IMR-90 (cell line): ENCODE results near the gene PHF21A. TPM values are rescaled to one million over a fixed set of nuclear protein-coding genes. Genes with fewer than 3 reads are reported as not detected.

ENCODE experiments used
- ATAC-seq: fragments of 200-7000 bp; cut with Tn5 transposase; 2 replicates; pipeline ENCODE4 v1.9.1; 2020; ENCODE audit warnings: low read depth, mild to moderate bottlenecking, moderate library complexity
- BruUV-seq: library from RNA; stranded (reverse); fragments of 400-500 nt; replicated peaks from 2 replicates; lab custom pipeline; 2021; lab: Mats Ljungman, UMichigan
- CTCF ChIA-PET: fragments of 300-600 bp; formaldehyde crosslinking; extraction: SDS; loops from one replicate; lab custom pipeline; 2021; ENCODE audit warnings: antibody characterized with exemption; lab: Yijun Ruan, JAX
- POLR2A ChIA-PET: fragments of 300-600 bp; sonication (Branson Sonifier 250); formaldehyde crosslinking; loops from one replicate; lab custom pipeline; 2022; ENCODE audit warnings: antibody characterized with exemption; ENCODE audit not compliant: unreplicated experiment; lab: Charles Lee
- DNase-seq: peaks from one replicate; pipeline ENCODE4 v3.0.0; 2013
- H2AFZ ChIP-seq: replicated peaks from 2 replicates; pipeline ENCODE3; 2013; ENCODE audit warnings: low read length, mild to moderate bottlenecking; ENCODE audit not compliant: poor library complexity
- H2AK5ac ChIP-seq: 2 replicates; pipeline ENCODE4 v1.6.1; 2013; ENCODE audit warnings: low read depth, low read length, inconsistent platforms
- H2AK9ac ChIP-seq: replicated peaks from 2 replicates; pipeline ENCODE3; 2013; ENCODE audit warnings: mild to moderate bottlenecking, low read depth, low read length, moderate library complexity; ENCODE audit not compliant: poor library complexity
- H2BK120ac ChIP-seq: 2 replicates; pipeline ENCODE4 v1.6.1; 2013; ENCODE audit warnings: low read depth, low read length, inconsistent platforms
- H2BK15ac ChIP-seq: 3 replicates; pipeline ENCODE4 v1.6.1; 2013; ENCODE audit warnings: low read depth, low read length, inconsistent platforms
- H2BK20ac ChIP-seq: 2 replicates; pipeline ENCODE4 v1.6.1; 2013; ENCODE audit warnings: low read depth, mild to moderate bottlenecking, inconsistent platforms, low read length, moderate library complexity
- H2BK5ac ChIP-seq: 2 replicates; pipeline ENCODE4 v1.6.1; 2013; ENCODE audit warnings: mild to moderate bottlenecking, low read depth, low read length, inconsistent platforms; ENCODE audit not compliant: poor library complexity, severe bottlenecking
- H3K14ac ChIP-seq: replicated peaks from 2 replicates; pipeline ENCODE4 v1.6.1; 2013; ENCODE audit warnings: low read depth, low read length, inconsistent platforms
- H3K18ac ChIP-seq: 2 replicates; pipeline ENCODE4 v1.6.1; 2013; ENCODE audit warnings: low read depth, low read length, control low read depth
- H3K23ac ChIP-seq: 2 replicates; pipeline ENCODE4 v1.6.1; 2013; ENCODE audit warnings: low read depth, low read length, inconsistent platforms
- H3K27ac ChIP-seq: 2 replicates; pipeline ENCODE4 v1.5.1; 2013; ENCODE audit warnings: mild to moderate bottlenecking, control low read depth, low read length; ENCODE audit not compliant: insufficient read depth
- H3K27me3 ChIP-seq: 2 replicates; pipeline ENCODE4 v1.6.1; 2013; ENCODE audit warnings: low read length; ENCODE audit not compliant: control insufficient read depth, insufficient read depth
- H3K36me3 ChIP-seq: 2 replicates; pipeline ENCODE4 v1.6.1; 2013; ENCODE audit warnings: low read length, mixed read lengths; ENCODE audit not compliant: control insufficient read depth, insufficient read depth
- H3K4ac ChIP-seq: 2 replicates; pipeline ENCODE4 v1.6.1; 2013; ENCODE audit warnings: low read depth, low read length, inconsistent platforms
- H3K4me1 ChIP-seq: 2 replicates; pipeline ENCODE4 v1.6.1; 2013; ENCODE audit warnings: low read length, mixed read lengths; ENCODE audit not compliant: control insufficient read depth, insufficient read depth
- H3K4me2 ChIP-seq: 2 replicates; pipeline ENCODE4 v1.6.1; 2013; ENCODE audit warnings: low read depth, mild to moderate bottlenecking, control low read depth, low read length, moderate library complexity
- H3K4me3 ChIP-seq: 2 replicates; pipeline ENCODE4 v1.5.1; 2013; ENCODE audit warnings: low read depth, mild to moderate bottlenecking, control low read depth, low read length, moderate library complexity; ENCODE audit not compliant: insufficient read depth
- H3K56ac ChIP-seq: 2 replicates; pipeline ENCODE4 v1.6.1; 2013; ENCODE audit warnings: low read length, inconsistent platforms; ENCODE audit not compliant: insufficient read depth; ENCODE audit errors: extremely low read depth
- H3K79me1 ChIP-seq, 2 experiments: 2 replicates each; pipeline ENCODE4 v1.6.1; 2013; ENCODE audit warnings: low read length in 2 of 2, inconsistent platforms in 1 of 2, low read depth in 1 of 2
- H3K9ac ChIP-seq: 2 replicates; pipeline ENCODE4 v1.6.1; 2013; ENCODE audit warnings: low read depth, low read length, control low read depth
- H3K9me1 ChIP-seq: 2 replicates; pipeline ENCODE4 v1.6.1; 2013; ENCODE audit warnings: low read length, inconsistent platforms; ENCODE audit not compliant: insufficient read depth
- H3K9me3 ChIP-seq: 2 replicates; pipeline ENCODE4 v1.6.1; 2013; ENCODE audit warnings: low read length; ENCODE audit not compliant: control insufficient read depth, insufficient read depth
- H4K20me1 ChIP-seq: 2 replicates; pipeline ENCODE4 v1.6.1; 2013; ENCODE audit warnings: low read length, inconsistent platforms; ENCODE audit not compliant: insufficient read depth
- H4K5ac ChIP-seq: 2 replicates; pipeline ENCODE4 v1.6.1; 2013; ENCODE audit warnings: mild to moderate bottlenecking, low read depth, low read length, control low read depth
- H4K8ac ChIP-seq, 2 experiments: 2 replicates each; pipeline ENCODE4 v1.6.1; 2013; ENCODE audit warnings: low read depth in 2 of 2, low read length in 2 of 2, control low read depth in 1 of 2, inconsistent platforms in 1 of 2
- H4K91ac ChIP-seq: 2 replicates; pipeline ENCODE4 v1.6.1; 2013; ENCODE audit warnings: low read depth, low read length, inconsistent platforms; ENCODE audit not compliant: insufficient read depth
- CEBPB ChIP-seq: IDR thresholded peaks from 2 replicates; pipeline ENCODE4 v1.6.1; 2012; ENCODE audit warnings: low read depth, low read length, improper control_type of control experiment
- CHD1 ChIP-seq: IDR thresholded peaks from 2 replicates; pipeline ENCODE4 v1.6.1; 2012; ENCODE audit warnings: low read depth, low read length, improper control_type of control experiment
- MAFK ChIP-seq: IDR thresholded peaks from 2 replicates; pipeline ENCODE4 v1.6.1; 2012; ENCODE audit warnings: low read depth, low read length, improper control_type of control experiment
- MAZ ChIP-seq: IDR thresholded peaks from 2 replicates; pipeline ENCODE4 v1.6.1; 2012; ENCODE audit warnings: low read depth, mild to moderate bottlenecking, low read length, improper control_type of control experiment, moderate library complexity, borderline replicate concordance
- MXI1 ChIP-seq: IDR thresholded peaks from 2 replicates; pipeline ENCODE4 v1.6.1; 2012; ENCODE audit warnings: low read depth, mild to moderate bottlenecking, low read length, moderate library complexity, borderline replicate concordance
- POLR2A ChIP-seq: IDR thresholded peaks from 2 replicates; pipeline ENCODE4 v1.6.1; 2012; ENCODE audit warnings: mild to moderate bottlenecking, low read depth, low read length
- RAD21 ChIP-seq: IDR thresholded peaks from 2 replicates; pipeline ENCODE4 v1.6.1; 2012; ENCODE audit warnings: low read length, improper control_type of control experiment
- RFX5 ChIP-seq: IDR thresholded peaks from 2 replicates; pipeline ENCODE4 v1.8.0; 2012; ENCODE audit warnings: low read depth, mild to moderate bottlenecking, low read length, moderate library complexity
- SMC3 ChIP-seq: fragments of 150-350 bp; IDR thresholded peaks from 2 replicates; pipeline ENCODE4 v1.6.1; 2016; ENCODE audit warnings: low read depth, mild to moderate bottlenecking, antibody characterized with exemption, low read length, moderate library complexity
- WGBS, 2 experiments: methylation state at CpG; one replicate each; pipeline versions ENCODE4 v1.1.5 to v1.1.7; 2013; ENCODE audit warnings: missing lambda C conversion rate in 2 of 2; ENCODE audit not compliant: insufficient read length in 1 of 2; ENCODE audit errors: extremely low coverage in 2 of 2; 5-methylcytosine and 5-hydroxymethylcytosine counted together
- dilution Hi-C: fragments of 300-500 bp; cut with HindIII; formaldehyde crosslinking; loops from one replicate; pipeline ENCODE4 v1.14.3; 2018; ENCODE audit warnings: low sequenced_read_pairs; ENCODE audit not compliant: unreplicated experiment
- in situ Hi-C: fragments of 300-500 bp; cut with MboI; formaldehyde crosslinking; loops from 3 replicates; pipeline ENCODE4 v1.14.3; 2019; ENCODE audit warnings: low sequenced_read_pairs, inconsistent platforms, mixed read lengths
- intact Hi-C: fragments of 100-400 bp; cut with micrococcal nuclease; formaldehyde crosslinking; loops from 2 replicates; pipeline ENCODE4 v1.10.0; 2022
- polyA plus RNA-seq, 3 experiments: library from polyadenylated mRNA; depleted of rRNA; stranded (reverse); fragments of >200 nt; gene quantifications; 2 replicates each; pipeline ENCODE4 v1.2.3, GENCODE V29; 2012; ENCODE audit warnings: low replicate concordance in 1 of 3
- total RNA-seq: library from RNA; depleted of rRNA; stranded (reverse); fragments of >200 nt; gene quantifications from 2 replicates; pipeline ENCODE4 v1.2.3, GENCODE V29; 2012
- TF ChIP-seq, protein P1 (sequence below): fragments of 150-350 bp; IDR thresholded peaks from 2 replicates; pipeline ENCODE4 v1.6.1; 2016; ENCODE audit warnings: low read depth, mild to moderate bottlenecking, low read length, moderate library complexity, borderline replicate concordance

Gene PHF21A
- total and polyA plus RNA-seq, 2 of the 4 experiments (the other 2 are of a cell fraction) = 9.0 to 20.6 TPM

GRCh38 chr11:46012185-46012584 is 109.1 kb downstream of the PHF21A start:
- no peaks in the 10 kb centered on the region; the same call in 1 of the 2 replicates for H3K9me1 ChIP-seq
- H3K18ac ChIP-seq = no peak overlapping the region
- no peak overlapping the region for H2BK120ac ChIP-seq
- ATAC-seq (no peak), DNase-seq (no peak)
- H3K27ac ChIP-seq = no peak overlapping the region
- H4K5ac ChIP-seq = no peak overlapping the region
- dilution Hi-C loops (no loop called here), in situ Hi-C loops (no loop called here), intact Hi-C loops (no loop called here)
- no peaks in the 10 kb centered on the region; the same call in 1 of the 2 replicates for H3K36me3 ChIP-seq
- TF ChIP-seq POLR2A (no peak), MAZ (no peak), MAFK (no peak), SMC3 (no peak), RAD21 (no peak), RFX5 (no peak), CHD1 (no peak), MXI1 (no peak), CEBPB (no peak)
- TF ChIP-seq, protein P1, sequence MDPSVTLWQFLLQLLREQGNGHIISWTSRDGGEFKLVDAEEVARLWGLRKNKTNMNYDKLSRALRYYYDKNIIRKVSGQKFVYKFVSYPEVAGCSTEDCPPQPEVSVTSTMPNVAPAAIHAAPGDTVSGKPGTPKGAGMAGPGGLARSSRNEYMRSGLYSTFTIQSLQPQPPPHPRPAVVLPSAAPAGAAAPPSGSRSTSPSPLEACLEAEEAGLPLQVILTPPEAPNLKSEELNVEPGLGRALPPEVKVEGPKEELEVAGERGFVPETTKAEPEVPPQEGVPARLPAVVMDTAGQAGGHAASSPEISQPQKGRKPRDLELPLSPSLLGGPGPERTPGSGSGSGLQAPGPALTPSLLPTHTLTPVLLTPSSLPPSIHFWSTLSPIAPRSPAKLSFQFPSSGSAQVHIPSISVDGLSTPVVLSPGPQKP = no peak
- H2AK9ac ChIP-seq = no peak overlapping the region
- CTCF ChIA-PET = no interaction called here
- H2AK5ac ChIP-seq = no peak overlapping the region
- H3K79me1 ChIP-seq = peaks cover 13 to 20% of the 10 kb centered on the region in 2 experiments; a peak in 3 of 4 replicates
- H2BK20ac ChIP-seq = no peak overlapping the region
- peaks cover 16% of the 10 kb centered on the region for H4K20me1 ChIP-seq
- WGBS, 2 experiments = no CpG with 5 or more reads among the region's 2 CpGs
- no peak overlapping the region for H3K9ac ChIP-seq
- H3K14ac ChIP-seq = no peak overlapping the region
- H3K4me2 ChIP-seq = no peak overlapping the region
- no peak overlapping the region for H4K91ac ChIP-seq
- H3K9me3 ChIP-seq = no peaks in the 10 kb centered on the region
- no TSS peak for BruUV-seq
- H2AFZ ChIP-seq = no peak overlapping the region
- H3K4me3 ChIP-seq = no peak overlapping the region
- POLR2A ChIA-PET = no interaction called here
- no peak overlapping the region for H2BK5ac ChIP-seq
- H3K4me1 ChIP-seq = no peaks in the 10 kb centered on the region
- H3K4ac ChIP-seq = no peak overlapping the region
- no peaks in the 10 kb centered on the region for H3K27me3 ChIP-seq
- no peak overlapping the region for H3K23ac ChIP-seq
- no peak overlapping the region for H4K8ac ChIP-seq
- no peak overlapping the region for H3K56ac ChIP-seq
- no peak overlapping the region for H2BK15ac ChIP-seq
